ENCODE results near the gene DNAJC11. TPM values are rescaled to one million over a fixed set of nuclear protein-coding genes. Genes with fewer than 3 reads are reported as not detected.
A peak's percentile ranks its signal among the peaks of the same experiment; 100 is the strongest.
"Not testable (repeated sequence)": the region's sequence is repeated elsewhere in the genome, so short reads cannot be mapped to it uniquely, and the experiment has no call there.

The DNAJC11 gene
- total and polyA plus RNA-seq, 2 donors: 16.2 to 19.9 TPM

GRCh38 chr1:6651909-6652308 is 49.7 kb downstream of the DNAJC11 start:
- WGBS: 98% methylated on average over 17 of the region's 17 CpGs
- Histone ChIP-seq H3K9me3 (ENCODE audit: control insufficient read depth in 2 of 2, insufficient read depth in 1 of 2, low read length in 1 of 2) (no peaks in the 10 kb centered on the region), H3K27ac (ENCODE audit: low read depth in 1 of 2, low read length in 1 of 2) (no peak overlapping the region), H3K4me1 (ENCODE audit: control insufficient read depth in 2 of 2, insufficient read depth in 2 of 2, low read length in 2 of 2) (no peaks in the 10 kb centered on the region), H3K36me3 (ENCODE audit: control insufficient read depth in 2 of 2, insufficient read depth in 2 of 2, low read length in 1 of 2) (peaks cover 25 to 27% of the 10 kb centered on the region in 2 donors), H3K27me3 (ENCODE audit: control insufficient read depth in 2 of 2, insufficient read depth in 1 of 2, low read length in 1 of 2) (no peaks in the 10 kb centered on the region), H3K4me3 (ENCODE audit: low read length in 2 of 2) (no peak overlapping the region)
- no peak for DNase-seq (ENCODE audit: low read depth in 6 of 9, low spot score in 9 of 9)

GRCh38 chr1:6648556-6648955 is 53.1 kb downstream of the DNAJC11 start:
- no peaks in the 10 kb centered on the region for H3K27me3 ChIP-seq (ENCODE audit: control insufficient read depth in 2 of 2, insufficient read depth in 1 of 2, low read length in 1 of 2)
- 97% methylated on average over 6 of the region's 6 CpGs for WGBS
- no peak overlapping the region for H3K4me3 ChIP-seq (ENCODE audit: low read length in 2 of 2)
- no peaks in the 10 kb centered on the region for H3K9me3 ChIP-seq (ENCODE audit: control insufficient read depth in 2 of 2, insufficient read depth in 1 of 2, low read length in 1 of 2)
- H3K36me3 ChIP-seq (ENCODE audit: control insufficient read depth in 2 of 2, insufficient read depth in 2 of 2, low read length in 1 of 2): peaks cover 28 to 42% of the 10 kb centered on the region in 2 donors
- no peak overlapping the region for H3K27ac ChIP-seq (ENCODE audit: low read depth in 1 of 2, low read length in 1 of 2)
- no peak for DNase-seq (ENCODE audit: low read depth in 6 of 9, low spot score in 9 of 9)
- no peaks in the 10 kb centered on the region for H3K4me1 ChIP-seq (ENCODE audit: control insufficient read depth in 2 of 2, insufficient read depth in 2 of 2, low read length in 2 of 2)

- peaks cover 12 to 44% of the 10 kb centered on the region in 2 donors for H3K36me3 ChIP-seq (ENCODE audit: control insufficient read depth in 2 of 2, insufficient read depth in 2 of 2, low read length in 1 of 2)
- H3K27ac ChIP-seq (ENCODE audit: low read depth in 1 of 2, low read length in 1 of 2): no peak overlapping the region
- peak in 8 of 9 donors; percentile 13 to 55 (median 19) for DNase-seq (ENCODE audit: low read depth in 6 of 9, low spot score in 9 of 9)
- H3K9me3 ChIP-seq (ENCODE audit: control insufficient read depth in 2 of 2, insufficient read depth in 1 of 2, low read length in 1 of 2): no peaks in the 10 kb centered on the region
- WGBS: 76% methylated on average over 10 of the region's 10 CpGs
- H3K4me1 ChIP-seq (ENCODE audit: control insufficient read depth in 2 of 2, insufficient read depth in 2 of 2, low read length in 2 of 2): no peaks in the 10 kb centered on the region
- H3K27me3 ChIP-seq (ENCODE audit: control insufficient read depth in 2 of 2, insufficient read depth in 1 of 2, low read length in 1 of 2): no peaks in the 10 kb centered on the region
- no peak overlapping the region for H3K4me3 ChIP-seq (ENCODE audit: low read length in 2 of 2)
Observed at GRCh38 chr1:6646499-6647148, 55.0 kb downstream of the DNAJC11 start.

GRCh38 chr1:6645018-6645417 is 56.6 kb downstream of the DNAJC11 start:
- Histone ChIP-seq H3K9me3 (ENCODE audit: control insufficient read depth in 2 of 2, insufficient read depth in 1 of 2, low read length in 1 of 2) (no peaks in the 10 kb centered on the region), H3K4me3 (ENCODE audit: low read length in 2 of 2) (no peak overlapping the region), H3K27ac (ENCODE audit: low read depth in 1 of 2, low read length in 1 of 2) (no peak overlapping the region), H3K36me3 (ENCODE audit: control insufficient read depth in 2 of 2, insufficient read depth in 2 of 2, low read length in 1 of 2) (peaks cover 11 to 46% of the 10 kb centered on the region in 2 donors), H3K27me3 (ENCODE audit: control insufficient read depth in 2 of 2, insufficient read depth in 1 of 2, low read length in 1 of 2) (no peaks in the 10 kb centered on the region), H3K4me1 (ENCODE audit: control insufficient read depth in 2 of 2, insufficient read depth in 2 of 2, low read length in 2 of 2) (no peaks in the 10 kb centered on the region)
- DNase-seq (ENCODE audit: low read depth in 6 of 9, low spot score in 9 of 9): no peak
- WGBS: 98% methylated on average over 7 of the region's 7 CpGs

GRCh38 chr1:6640867-6641266 is 60.7 kb downstream of the DNAJC11 start:
- peaks cover 38 to 86% of the 10 kb centered on the region in 2 donors for H3K36me3 ChIP-seq (ENCODE audit: control insufficient read depth in 2 of 2, insufficient read depth in 2 of 2, low read length in 1 of 2)
- not testable (repeated sequence) for H3K4me1 ChIP-seq (ENCODE audit: control insufficient read depth in 2 of 2, insufficient read depth in 2 of 2, low read length in 2 of 2); H3K4me3 ChIP-seq (ENCODE audit: low read length in 2 of 2); DNase-seq (ENCODE audit: low read depth in 6 of 9, low spot score in 9 of 9); H3K27ac ChIP-seq (ENCODE audit: low read depth in 1 of 2, low read length in 1 of 2); H3K9me3 ChIP-seq (ENCODE audit: control insufficient read depth in 2 of 2, insufficient read depth in 1 of 2, low read length in 1 of 2); H3K27me3 ChIP-seq (ENCODE audit: control insufficient read depth in 2 of 2, insufficient read depth in 1 of 2, low read length in 1 of 2)
- WGBS: 98% methylated on average over 3 of the region's 3 CpGs

GRCh38 chr1:6638226-6638625 is 63.4 kb downstream of the DNAJC11 start:
- 95% methylated on average over 18 of the region's 18 CpGs for WGBS
- no peaks in the 10 kb centered on the region for H3K27me3 ChIP-seq (ENCODE audit: control insufficient read depth in 2 of 2, insufficient read depth in 1 of 2, low read length in 1 of 2)
- H3K9me3 ChIP-seq (ENCODE audit: control insufficient read depth in 2 of 2, insufficient read depth in 1 of 2, low read length in 1 of 2): no peaks in the 10 kb centered on the region
- H3K4me1 ChIP-seq (ENCODE audit: control insufficient read depth in 2 of 2, insufficient read depth in 2 of 2, low read length in 2 of 2): no peaks in the 10 kb centered on the region
- no peak for DNase-seq (ENCODE audit: low read depth in 6 of 9, low spot score in 9 of 9)
- no peak overlapping the region for H3K4me3 ChIP-seq (ENCODE audit: low read length in 2 of 2)
- H3K27ac ChIP-seq (ENCODE audit: low read depth in 1 of 2, low read length in 1 of 2): no peak overlapping the region
- H3K36me3 ChIP-seq (ENCODE audit: control insufficient read depth in 2 of 2, insufficient read depth in 2 of 2, low read length in 1 of 2): peaks cover 51 to 88% of the 10 kb centered on the region in 2 donors

- Histone ChIP-seq H3K36me3 (ENCODE audit: control insufficient read depth in 2 of 2, insufficient read depth in 2 of 2, low read length in 1 of 2) (peaks cover 55 to 90% of the 10 kb centered on the region in 2 donors), H3K27ac (ENCODE audit: low read depth in 1 of 2, low read length in 1 of 2) (no peak overlapping the region), H3K27me3 (ENCODE audit: control insufficient read depth in 2 of 2, insufficient read depth in 1 of 2, low read length in 1 of 2) (no peaks in the 10 kb centered on the region), H3K4me1 (ENCODE audit: control insufficient read depth in 2 of 2, insufficient read depth in 2 of 2, low read length in 2 of 2) (no peaks in the 10 kb centered on the region), H3K9me3 (ENCODE audit: control insufficient read depth in 2 of 2, insufficient read depth in 1 of 2, low read length in 1 of 2) (no peaks in the 10 kb centered on the region), H3K4me3 (ENCODE audit: low read length in 2 of 2) (no peak overlapping the region)
- no peak for DNase-seq (ENCODE audit: low read depth in 6 of 9, low spot score in 9 of 9)
- WGBS: 97% methylated on average over 9 of the region's 9 CpGs
Observed at GRCh38 chr1:6637770-6638169, 63.8 kb downstream of the DNAJC11 start.

GRCh38 chr1:6636778-6637177 is 64.8 kb downstream of the DNAJC11 start:
- not testable (repeated sequence) for H3K27me3 ChIP-seq (ENCODE audit: control insufficient read depth in 2 of 2, insufficient read depth in 1 of 2, low read length in 1 of 2); H3K4me3 ChIP-seq (ENCODE audit: low read length in 2 of 2); DNase-seq (ENCODE audit: low read depth in 6 of 9, low spot score in 9 of 9); H3K27ac ChIP-seq (ENCODE audit: low read depth in 1 of 2, low read length in 1 of 2); H3K4me1 ChIP-seq (ENCODE audit: control insufficient read depth in 2 of 2, insufficient read depth in 2 of 2, low read length in 2 of 2); H3K9me3 ChIP-seq (ENCODE audit: control insufficient read depth in 2 of 2, insufficient read depth in 1 of 2, low read length in 1 of 2)
- WGBS: 99% methylated on average over 6 of the region's 6 CpGs
- H3K36me3 ChIP-seq (ENCODE audit: control insufficient read depth in 2 of 2, insufficient read depth in 2 of 2, low read length in 1 of 2): peaks cover 60 to 90% of the 10 kb centered on the region in 2 donors

- no peak for DNase-seq (ENCODE audit: low read depth in 6 of 9, low spot score in 9 of 9)
Observed at GRCh38 chr1:6635910-6636760, 65.5 kb downstream of the DNAJC11 start.

More at GRCh38 chr1:6635910-6636760, 65.5 kb downstream of the DNAJC11 start:
- H3K9me3 ChIP-seq (ENCODE audit: control insufficient read depth in 2 of 2, insufficient read depth in 1 of 2, low read length in 1 of 2): no peaks in the 10 kb centered on the region
- H3K36me3 ChIP-seq (ENCODE audit: control insufficient read depth in 2 of 2, insufficient read depth in 2 of 2, low read length in 1 of 2): peaks cover 60 to 92% of the 10 kb centered on the region in 2 donors
- H3K4me3 ChIP-seq (ENCODE audit: low read length in 2 of 2): no peak overlapping the region
- no peaks in the 10 kb centered on the region for H3K4me1 ChIP-seq (ENCODE audit: control insufficient read depth in 2 of 2, insufficient read depth in 2 of 2, low read length in 2 of 2)
- H3K27ac ChIP-seq (ENCODE audit: low read depth in 1 of 2, low read length in 1 of 2): no peak overlapping the region
- no peaks in the 10 kb centered on the region for H3K27me3 ChIP-seq (ENCODE audit: control insufficient read depth in 2 of 2, insufficient read depth in 1 of 2, low read length in 1 of 2)
- WGBS: 96% methylated on average over 16 of the region's 16 CpGs
